8988T (cell line): ENCODE data around the gene LSAMP.
"Not testable (repeated sequence)": the region's sequence is repeated elsewhere in the genome, so short reads cannot be mapped to it uniquely, and the experiment has no call there.

ENCODE experiments used
- DNase-seq: peaks from one replicate; pipeline ENCODE4 v3.0.0; 2011

The LSAMP gene

DNA sequence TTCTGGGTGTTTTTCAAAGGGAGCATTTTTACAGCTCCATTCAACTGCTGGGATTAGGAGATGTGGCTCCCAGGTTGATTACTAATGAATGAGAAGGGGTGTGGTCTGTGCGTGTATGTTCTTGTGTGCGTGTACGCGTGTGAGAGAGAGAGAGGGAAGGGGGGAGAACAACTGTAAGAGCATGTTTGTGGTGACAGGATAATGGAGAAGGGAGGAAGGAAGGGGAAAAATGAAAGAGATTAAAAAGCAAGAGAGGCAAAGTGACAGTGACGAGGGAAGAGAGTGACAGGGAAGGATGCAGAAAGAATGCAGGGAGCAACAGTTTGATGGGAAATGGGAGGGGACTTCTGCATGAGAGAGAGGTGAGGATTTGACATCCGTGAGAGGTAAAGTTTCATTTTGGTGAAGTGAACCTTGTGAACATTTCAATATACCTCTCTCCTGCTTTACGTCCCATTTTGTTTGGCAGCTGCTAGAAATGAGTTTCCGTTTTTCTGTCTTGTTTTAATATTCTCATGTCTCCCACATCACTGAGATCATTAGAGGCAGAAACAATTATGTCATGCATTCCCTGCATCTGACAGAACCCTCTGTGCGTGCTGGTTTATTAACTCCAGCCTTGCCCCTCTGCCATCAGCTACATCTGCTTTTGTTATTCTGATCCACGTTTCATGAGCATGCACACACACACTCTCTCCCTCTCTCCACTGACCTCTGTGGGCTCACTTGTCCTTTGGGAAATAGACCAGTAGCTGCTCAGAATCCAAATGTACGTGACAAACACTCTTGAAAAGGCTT is 660.3 kb downstream of the LSAMP start:
- DNase-seq = no peak

- DNase-seq = peak; percentile 65
Measured at GRCh38 chr3:115783938-115784738, 661.1 kb downstream of the LSAMP start.

DNA sequence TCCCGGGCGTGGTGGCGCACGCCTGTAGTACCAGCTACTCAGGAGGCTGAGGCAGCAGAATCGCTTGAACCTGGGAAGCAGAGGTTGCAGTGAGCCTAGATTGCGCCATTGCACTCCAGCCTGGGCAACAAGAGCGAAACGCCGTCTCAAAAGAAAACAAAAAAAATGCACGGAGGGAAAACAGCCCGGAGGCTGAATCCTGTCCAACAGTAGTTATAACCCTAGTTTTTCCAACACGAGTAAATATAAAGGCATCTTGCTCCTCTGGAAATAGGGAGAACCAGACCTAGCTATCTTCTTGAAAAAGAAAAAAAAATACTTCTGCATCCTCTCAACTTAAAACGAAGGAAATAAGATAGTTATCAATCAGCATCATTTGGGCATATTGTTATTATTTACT is 661.9 kb downstream of the LSAMP start:
- not testable (repeated sequence) for DNase-seq

DNA sequence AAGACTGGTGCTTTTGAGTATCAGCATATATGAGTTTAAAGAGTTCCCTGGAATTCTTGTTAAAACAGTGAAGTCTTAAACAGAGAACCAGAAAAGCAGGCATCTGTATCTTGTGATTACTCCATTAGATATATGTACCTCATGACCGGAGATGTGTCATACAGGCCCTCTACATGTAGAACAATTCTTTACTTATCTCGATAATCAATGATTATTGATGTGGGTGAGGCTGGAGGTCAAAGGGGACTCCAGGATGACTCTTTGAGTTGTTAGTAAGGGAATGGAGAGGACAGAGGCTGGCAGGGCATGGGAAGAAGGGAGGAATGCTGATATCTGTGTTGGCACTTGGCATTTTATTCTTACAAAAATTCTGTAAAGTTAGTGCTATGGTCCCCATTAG is 666.3 kb downstream of the LSAMP start:
- DNase-seq = no peak

GRCh38 chr3:115772951-115773350 is 672.3 kb downstream of the LSAMP start:
- DNase-seq = no peak

GRCh38 chr3:115768661-115769060 is 676.6 kb downstream of the LSAMP start:
- DNase-seq = no peak

GRCh38 chr3:115766587-115767482 is 678.5 kb downstream of the LSAMP start:
- DNase-seq = no peak

- DNase-seq = no peak
Measured at GRCh38 chr3:115761927-115762305, 683.4 kb downstream of the LSAMP start.

DNA sequence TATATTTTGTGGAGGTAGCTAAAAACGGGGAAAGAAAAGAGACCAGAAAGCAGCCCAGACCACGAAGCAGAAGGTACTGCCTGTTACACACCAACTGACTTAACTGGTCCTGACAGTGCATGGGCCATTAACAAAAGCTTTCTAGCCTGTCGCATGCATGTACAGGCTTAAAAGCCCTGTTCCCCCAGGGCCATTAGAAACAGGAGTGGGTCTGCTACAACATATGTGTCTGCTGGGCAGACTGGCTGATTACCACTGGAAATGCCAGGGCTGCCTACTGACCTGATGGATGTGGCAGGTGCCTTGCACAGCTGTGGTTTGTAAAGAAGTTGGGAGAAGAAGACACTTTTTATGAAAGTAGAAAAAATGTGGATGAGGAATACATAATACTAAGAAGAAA is 684.6 kb downstream of the LSAMP start:
- no peak for DNase-seq

DNA sequence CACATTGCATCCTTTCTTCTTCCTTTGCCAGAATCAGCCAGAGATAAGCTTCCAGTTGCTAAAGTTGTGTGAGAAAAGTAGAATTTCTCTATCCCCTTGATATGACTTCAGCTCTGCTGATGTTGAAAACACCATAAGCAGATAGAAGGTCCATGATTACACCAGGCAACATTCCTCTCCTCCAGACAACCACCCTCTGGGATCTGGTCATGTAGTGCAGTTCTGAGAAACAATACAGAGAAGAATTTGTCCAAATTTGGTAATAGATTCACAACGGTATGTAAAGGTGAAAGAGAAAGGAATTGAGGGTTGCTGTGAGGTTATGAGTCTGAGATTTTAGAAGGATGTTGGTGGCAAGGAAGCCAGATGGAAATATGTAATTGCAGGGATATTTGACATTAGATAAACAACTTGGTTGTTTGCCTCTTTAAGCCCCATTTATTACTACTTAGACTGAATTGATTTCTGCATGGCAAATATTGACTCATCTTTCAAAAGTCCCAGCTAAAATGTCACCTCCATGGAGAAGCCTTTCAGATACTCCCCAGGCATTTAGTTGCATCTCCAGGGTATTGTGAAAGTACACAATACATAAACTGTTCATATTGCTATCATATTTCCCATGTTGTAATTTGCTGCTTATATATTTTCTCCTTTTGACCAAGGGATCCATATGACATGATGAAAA is 687.1 kb downstream of the LSAMP start:
- DNase-seq = no peak

GRCh38 chr3:115752978-115753377 is 692.3 kb downstream of the LSAMP start:
- not testable (repeated sequence) for DNase-seq
